ENCODE data around the gene PPM1E.
"Not testable (repeated sequence)": the region's sequence is repeated elsewhere in the genome, so short reads cannot be mapped to it uniquely, and the experiment has no call there.

The PPM1E gene

GRCh38 chr17:58823051-58823525, 67.4 kb downstream of the PPM1E start:
- ChIA-PET POLR2A (no interaction called here), CTCF (no interaction called here)
- TF ChIP-seq CTCF (IDR thresholded peaks at IDR 0.05; ENCODE audit: control extremely low read depth, extremely low read depth, low read depth, missing control alignments), result no peak
- DNase-seq (ENCODE audit: extremely low spot score), result no peak

DNA sequence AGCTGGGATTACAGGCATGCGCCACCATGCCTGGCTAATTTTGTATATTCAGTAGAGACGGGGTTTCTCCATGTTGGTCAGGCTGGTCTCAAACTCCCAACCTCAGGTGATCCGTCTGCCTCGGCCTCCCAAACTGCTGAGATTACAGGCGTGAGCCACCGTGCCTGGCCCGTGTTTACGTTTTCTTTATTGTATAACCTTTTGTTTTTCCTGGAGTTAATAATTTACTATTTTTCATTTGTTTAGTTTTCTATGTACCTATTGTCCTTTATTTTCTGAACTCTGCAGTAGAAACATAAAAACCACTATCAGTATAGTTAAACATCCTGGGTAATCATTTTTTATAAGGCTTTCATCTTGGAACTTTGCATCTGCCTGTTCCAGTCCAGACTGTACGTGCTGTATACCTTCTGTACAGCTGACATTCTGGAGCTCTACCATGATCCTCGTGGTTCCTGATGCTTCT, 73.6 kb downstream of the PPM1E start:
- ChIA-PET CTCF (no interaction called here), POLR2A (no interaction called here)
- no peak for TF ChIP-seq CTCF (IDR thresholded peaks at IDR 0.05; ENCODE audit: control extremely low read depth, extremely low read depth, low read depth, missing control alignments)
- no peak for DNase-seq (ENCODE audit: extremely low spot score)

DNA sequence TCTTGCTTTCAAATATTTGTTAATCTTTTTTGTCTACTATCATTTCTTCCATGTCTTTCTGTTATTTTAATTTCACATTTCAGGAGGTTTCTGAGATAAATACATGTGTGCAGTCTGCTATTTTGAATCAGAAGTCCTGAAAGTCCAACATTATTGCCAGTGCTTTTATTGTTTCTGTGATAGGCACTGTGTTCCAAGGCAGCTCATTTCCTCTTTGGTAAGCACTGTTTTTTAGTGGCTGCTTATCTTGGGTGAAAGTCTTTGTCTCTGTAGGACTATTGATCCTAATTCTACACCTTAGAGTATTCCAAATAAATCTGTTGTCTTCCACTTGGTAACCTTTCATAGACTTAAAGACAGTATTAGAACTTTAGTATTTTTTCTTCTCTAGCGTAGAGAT, 76.1 kb downstream of the PPM1E start:
- no peak for TF ChIP-seq CTCF (IDR thresholded peaks at IDR 0.05; ENCODE audit: control extremely low read depth, extremely low read depth, low read depth, missing control alignments)
- no peak for DNase-seq (ENCODE audit: extremely low spot score)
- ChIA-PET POLR2A (no interaction called here), CTCF (no interaction called here)

DNA sequence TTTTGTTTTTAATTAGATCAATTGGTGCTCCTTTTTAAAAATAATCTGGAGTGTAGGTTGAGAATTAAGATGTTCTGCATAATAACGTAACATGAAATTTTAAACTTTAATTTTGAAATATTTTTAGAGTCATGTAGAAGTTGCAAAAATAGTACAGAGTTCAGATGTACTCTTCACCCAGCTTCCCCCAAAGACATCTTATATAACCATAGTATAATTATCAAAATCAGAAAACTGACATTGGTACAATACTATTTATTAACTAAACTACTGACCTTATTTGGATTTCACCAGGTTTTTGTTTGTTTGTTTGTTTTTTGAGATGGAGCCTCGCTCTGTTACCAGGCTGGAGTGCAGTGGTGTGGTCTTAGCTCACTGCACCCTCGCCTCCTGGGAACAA, 76.9 kb downstream of the PPM1E start:
- CTCF ChIA-PET, result no interaction called here

DNA sequence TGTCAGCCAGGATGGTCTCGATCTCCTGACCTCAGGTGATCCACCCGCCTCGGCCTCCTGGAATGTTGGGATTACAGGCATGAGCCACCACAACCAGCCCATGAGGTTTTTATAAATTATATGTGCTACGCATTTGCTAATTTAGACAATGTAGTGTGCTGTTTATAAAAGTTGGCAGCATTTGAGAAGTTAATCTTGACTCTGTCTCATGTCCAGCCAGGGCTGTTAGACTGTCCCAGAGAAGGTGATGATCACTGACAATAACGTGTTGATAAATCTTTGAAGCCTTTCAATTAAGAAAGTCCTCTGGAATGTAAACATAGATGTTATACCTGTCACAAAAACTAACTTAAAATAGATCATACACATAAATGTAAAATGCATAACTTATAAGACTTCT, 82.0 kb downstream of the PPM1E start:
- ChIA-PET CTCF (no interaction called here), POLR2A (no interaction called here)
- TF ChIP-seq CTCF (IDR thresholded peaks at IDR 0.05; ENCODE audit: control extremely low read depth, extremely low read depth, low read depth, missing control alignments), result no peak
- DNase-seq (ENCODE audit: extremely low spot score), result no peak

More for the DNA sequence above, 76.9 kb downstream of the PPM1E start:
- TF ChIP-seq CTCF (IDR thresholded peaks at IDR 0.05; ENCODE audit: control extremely low read depth, extremely low read depth, low read depth, missing control alignments), result no peak
- DNase-seq (ENCODE audit: extremely low spot score), result no peak
- POLR2A ChIA-PET, result no interaction called here

- no peak for DNase-seq (ENCODE audit: extremely low spot score)
- no peak for TF ChIP-seq CTCF (IDR thresholded peaks at IDR 0.05; ENCODE audit: control extremely low read depth, extremely low read depth, low read depth, missing control alignments)
- ChIA-PET CTCF (interaction anchor here (2.4 kb wide), 1 partner anchor 28 kb away, joined by 6 read pairs; no protein-coding TSS in a partner anchor), POLR2A (no interaction called here)
Observed at GRCh38 chr17:58840820-58841612, 85.4 kb downstream of the PPM1E start.

- CTCF ChIA-PET; DNase-seq (ENCODE audit: extremely low spot score); POLR2A ChIA-PET: not testable (repeated sequence)
Observed at GRCh38 chr17:58846413-58846812, 90.8 kb downstream of the PPM1E start.

DNA sequence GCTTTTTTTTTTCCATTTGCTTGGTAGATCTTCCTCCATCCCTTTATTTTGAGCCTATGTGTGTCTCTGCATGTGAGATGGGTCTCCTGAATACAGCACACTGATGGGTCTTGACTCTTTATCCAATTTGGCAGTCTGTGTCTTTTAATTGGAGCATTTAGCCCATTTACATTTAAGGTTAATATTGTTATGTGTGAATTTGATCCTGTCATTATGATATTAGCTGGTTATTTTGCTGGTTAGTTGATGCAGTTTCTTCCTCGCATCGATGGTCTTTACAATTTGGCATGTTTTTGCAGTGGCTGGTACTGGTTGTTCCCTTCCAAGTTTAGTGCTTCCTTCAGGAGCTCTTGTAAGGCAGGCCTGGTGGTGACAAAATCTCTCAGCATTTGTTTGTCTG, 94.5 kb downstream of the PPM1E start:
- CTCF ChIA-PET; DNase-seq (ENCODE audit: extremely low spot score); POLR2A ChIA-PET: not testable (repeated sequence)

All from GM10248 (cell line).